Ovary (tissue), 3 donors: ENCODE measurements around the gene TRANK1.

Experiments
- CTCF ChIP-seq, 3 donors: fragments of 450-650 bp in 2 of 3; fragments of 200-600 bp in 1 of 3; IDR thresholded peaks; one replicate each; pipeline versions ENCODE4 v1.5.1 to v1.8.0; 2016 to 2022; ENCODE audit warnings: antibody characterized with exemption in 3 of 3, mild to moderate bottlenecking in 1 of 3
- EP300 ChIP-seq: sonication (generic); formaldehyde crosslinking; IDR thresholded peaks from one replicate; pipeline ENCODE4 v1.6.1; 2017; ENCODE audit warnings: antibody characterized with exemption
- donor health status: DM: no; HTN: no; CAD: no.

- TF ChIP-seq CTCF (IDR thresholded peaks at IDR 0.05) = no peak
- no peak for TF ChIP-seq EP300
Observed at GRCh38 chr3:36800533-36801116, 144.2 kb downstream of the TRANK1 start.
